HepG2 (cell line): Measurements from ENCODE around the gene ARL3. TPM values are rescaled to one million over a fixed set of nuclear protein-coding genes. Genes with fewer than 3 reads are reported as not detected.
A peak's percentile ranks its signal among the peaks of the same experiment; 100 is the strongest.

Experiments used
- ADNP ChIP-seq: sonication (generic); formaldehyde crosslinking; IDR thresholded peaks from 2 replicates; pipeline ENCODE4 v1.4.0; 2020; ENCODE audit warnings: missing genetic modification reagents
- ARNT ChIP-seq: fragments of 450-650 bp; IDR thresholded peaks from 2 replicates; pipeline ENCODE4 v1.6.1; 2017
- ATF1 ChIP-seq: IDR thresholded peaks from 2 replicates; pipeline ENCODE4 v1.6.1; 2016; ENCODE audit warnings: mild to moderate bottlenecking, control low read depth
- ATF7-NPFF ChIP-seq: sonication (generic); formaldehyde crosslinking; IDR thresholded peaks from 2 replicates; pipeline ENCODE4 v1.8.1; 2023; ENCODE audit warnings: mild to moderate bottlenecking, low read depth, missing genetic modification reagents, moderate library complexity
- CREB3 ChIP-seq: sonication (generic); formaldehyde crosslinking; IDR thresholded peaks from 2 replicates; pipeline ENCODE4 v1.5.0; 2020; ENCODE audit warnings: missing genetic modification reagents
- GFI1 ChIP-seq: sonication (generic); formaldehyde crosslinking; IDR thresholded peaks from 2 replicates; pipeline ENCODE4 v1.5.0; 2020; ENCODE audit warnings: missing genetic modification reagents, mild to moderate bottlenecking, borderline replicate concordance
- HOMEZ ChIP-seq: IDR thresholded peaks from 2 replicates; pipeline ENCODE4 v1.6.1; 2016; ENCODE audit warnings: low read depth
- ISL2 ChIP-seq: sonication (generic); formaldehyde crosslinking; IDR thresholded peaks from 2 replicates; pipeline ENCODE4 v1.5.0; 2020; ENCODE audit warnings: missing genetic modification reagents
- JDP2 ChIP-seq: sonication (generic); formaldehyde crosslinking; IDR thresholded peaks from 2 replicates; pipeline ENCODE4 v1.8.1; 2022; ENCODE audit warnings: missing genetic modification reagents, borderline replicate concordance
- KLF15 ChIP-seq: sonication (generic); formaldehyde crosslinking; IDR thresholded peaks from 2 replicates; pipeline ENCODE4 v1.8.1; 2023; ENCODE audit warnings: borderline replicate concordance, mild to moderate bottlenecking, inconsistent platforms, missing genetic modification reagents, mixed read lengths
- MTA3 ChIP-seq: sonication (generic); formaldehyde crosslinking; IDR thresholded peaks from 2 replicates; pipeline ENCODE4 v1.4.0; 2020; ENCODE audit warnings: missing genetic modification reagents
- MYNN ChIP-seq: sonication (generic); formaldehyde crosslinking; IDR thresholded peaks from 2 replicates; pipeline ENCODE4 v1.4.0; 2020; ENCODE audit warnings: mild to moderate bottlenecking, low read depth, missing genetic modification reagents
- NR0B2 ChIP-seq: sonication (generic); formaldehyde crosslinking; IDR thresholded peaks from 2 replicates; pipeline ENCODE4 v1.4.0; 2020; ENCODE audit warnings: mild to moderate bottlenecking, missing genetic modification reagents
- RFX3 ChIP-seq: IDR thresholded peaks from 2 replicates; pipeline ENCODE4 v1.6.1; 2016; ENCODE audit warnings: missing biosample characterization, missing genetic modification reagents
- RXRB ChIP-seq: IDR thresholded peaks from 2 replicates; pipeline ENCODE4 v1.6.1; 2016; ENCODE audit warnings: borderline replicate concordance, missing genetic modification reagents, missing compliant biosample characterization
- STAT6 ChIP-seq: sonication (generic); formaldehyde crosslinking; IDR thresholded peaks from 2 replicates; pipeline ENCODE4 v1.4.0; 2020; ENCODE audit warnings: missing genetic modification reagents, mild to moderate bottlenecking, borderline replicate concordance
- TOPORS ChIP-seq: sonication (generic); formaldehyde crosslinking; IDR thresholded peaks from 2 replicates; pipeline ENCODE4 v1.8.0; 2023; ENCODE audit warnings: mild to moderate bottlenecking, missing genetic modification reagents
- ZBTB25 ChIP-seq: IDR thresholded peaks from 2 replicates; pipeline ENCODE4 v1.6.1; 2018; ENCODE audit warnings: missing genetic modification reagents
- ZBTB43 ChIP-seq: sonication (generic); formaldehyde crosslinking; conservative IDR thresholded peaks from 2 replicates; pipeline ENCODE4 v1.4.0; 2020; ENCODE audit warnings: missing genetic modification reagents
- ZNF501 ChIP-seq: sonication (generic); formaldehyde crosslinking; IDR thresholded peaks from 2 replicates; pipeline ENCODE4 v1.5.1; 2020; ENCODE audit warnings: mild to moderate bottlenecking, moderate library complexity, missing genetic modification reagents
- ZNF674 ChIP-seq: sonication (generic); formaldehyde crosslinking; IDR thresholded peaks from 2 replicates; pipeline ENCODE4 v1.5.0; 2020; ENCODE audit warnings: low read depth, mild to moderate bottlenecking, missing genetic modification reagents
- polyA plus RNA-seq, 8 experiments: library from polyadenylated mRNA; depleted of rRNA in 3 of 8; stranded (reverse) in 7 of 8; unstranded in 1 of 8; fragments of >200 nt; fragmentation: Illumina TruSeq in 4 of 8; extraction: Trizol in 4 of 8; gene quantifications; 2 replicates each; pipeline versions ENCODE4 v1.2.1 to v1.2.3, GENCODE V29; 2011 to 2016; ENCODE audit warnings: low read depth in 4 of 8, missing spikeins in 1 of 8, mixed read lengths in 1 of 8; ENCODE audit not compliant: insufficient read depth in 1 of 8
- total RNA-seq, 5 experiments: library from RNA; depleted of rRNA; stranded (reverse); fragments of >200 nt; fragmentation: Illumina TruSeq; extraction: Trizol; gene quantifications; 2 replicates each; pipeline ENCODE4 v1.2.3, GENCODE V29; 2016; ENCODE audit warnings: low read depth in 1 of 5

ARL3 gene
- total and polyA plus RNA-seq, 2 of the 13 experiments (the other 11 are each of a cell fraction or from before 2014, with no cell fraction given), result 5.2 to 6.6 TPM

GRCh38 chr10:102665904-102666509, 48.2 kb downstream of the ARL3 start (continued):
- TF ChIP-seq ADNP (CRISPR knock-in tag) (peak; percentile 63; the same call in 1 of the 2 replicates), ZNF501 (CRISPR knock-in tag) (0 out of 2 replicates have a peak, but pooled peaks have one; percentile 27), JDP2 (no peak), MTA3 (no peak), GFI1 (CRISPR knock-in tag) (peak; percentile 90), ATF7-NPFF (CRISPR knock-in tag) (no peak), ZNF674 (CRISPR knock-in tag) (no peak), KLF15 (no peak), ISL2 (CRISPR knock-in tag) (no peak), STAT6 (CRISPR knock-in tag) (no peak), TOPORS (CRISPR knock-in tag) (no peak), RFX3 (CRISPR knock-in tag) (no peak), ZBTB25 (CRISPR knock-in tag) (no peak), MYNN (CRISPR knock-in tag) (no peak), HOMEZ (peak; percentile 56; the same call in 1 of the 2 replicates), CREB3 (CRISPR knock-in tag) (no peak), ZBTB43 (CRISPR knock-in tag) (no peak), ATF1 (CRISPR knock-in tag) (no peak), ARNT (no peak), NR0B2 (CRISPR knock-in tag) (no peak), RXRB (peak; percentile 33; the same call in 1 of the 2 replicates)
